Gastroesophageal sphincter (tissue), 4 donors: ENCODE measurements around the gene ERCC6L. TPM values are rescaled to one million over a fixed set of nuclear protein-coding genes. Genes with fewer than 3 reads are reported as not detected.

Source experiments
- ATAC-seq: fragments of 150-250 bp; one replicate; pipeline ENCODE4 v1.9.1; 2016; ENCODE audit warnings: mild to moderate bottlenecking, moderate library complexity
- H3K27ac ChIP-seq, 4 donors: fragments of 200-600 bp; sonication (generic) in 3 of 4; 1 replicate in 3 of 4; 2 replicates in 1 of 4; pipeline ENCODE4 v1.5.1; 2016 to 2019
- H3K27me3 ChIP-seq: fragments of 200-600 bp; sonication (generic); one replicate; pipeline ENCODE4 v1.5.1; 2019
- H3K36me3 ChIP-seq, 2 donors: fragments of 200-600 bp; sonication (generic); one replicate each; pipeline ENCODE4 v1.5.1; 2019; ENCODE audit warnings: control low read depth in 1 of 2
- H3K4me1 ChIP-seq, 3 donors: fragments of 200-600 bp; sonication (generic); 1 replicate in 2 of 3; 2 replicates in 1 of 3; pipeline ENCODE4 v1.5.1; 2016 to 2019; ENCODE audit warnings: control low read depth in 2 of 3
- H3K4me3 ChIP-seq, 2 donors: fragments of 200-600 bp; sonication (generic); one replicate each; pipeline ENCODE4 v1.5.1; 2019; ENCODE audit warnings: mild to moderate bottlenecking in 1 of 2, moderate library complexity in 1 of 2
- H3K9me3 ChIP-seq, 3 donors: fragments of 200-600 bp; sonication (generic); one replicate each; pipeline ENCODE4 v1.5.1; 2017 to 2019; ENCODE audit warnings: control low read depth in 2 of 3
- EP300 ChIP-seq: sonication (generic); formaldehyde crosslinking; IDR thresholded peaks from one replicate; pipeline ENCODE4 v1.6.1; 2017; ENCODE audit warnings: antibody characterized with exemption, mild to moderate bottlenecking
- POLR2A ChIP-seq, 2 donors: fragments of 450-650 bp; IDR thresholded peaks; one replicate each; pipeline ENCODE4 v1.6.1; 2017; ENCODE audit warnings: antibody characterized with exemption in 2 of 2, mild to moderate bottlenecking in 2 of 2, moderate library complexity in 1 of 2
- POLR2AphosphoS5 ChIP-seq: sonication (generic); formaldehyde crosslinking; IDR thresholded peaks from one replicate; pipeline ENCODE4 v1.6.1; 2017; ENCODE audit warnings: antibody characterized with exemption
- WGBS, 2 donors: methylation state at CpG; one replicate each; pipeline ENCODE4 v1.1.5; 2018; ENCODE audit warnings: low coverage in 1 of 2; 5-methylcytosine and 5-hydroxymethylcytosine counted together
- total RNA-seq, 4 donors: library from RNA; depleted of rRNA; stranded (reverse); fragments of >200 nt; gene quantifications; one replicate each; pipeline ENCODE4 v1.1.0, GENCODE V29; 2016
- TF ChIP-seq, protein P1 (sequence below), 4 experiments: fragments of 200-600 bp in 2 of 4; fragments of 450-650 bp in 2 of 4; sonication (generic) in 1 of 4; IDR thresholded peaks; one replicate each; pipeline ENCODE4 v1.5.1; 2017 to 2019; ENCODE audit warnings: antibody characterized with exemption in 4 of 4, mild to moderate bottlenecking in 2 of 4, moderate library complexity in 2 of 4

The ERCC6L gene
- total RNA-seq, 4 donors from 2014 or later, result 0.37 TPM; not detected in 3

DNA sequence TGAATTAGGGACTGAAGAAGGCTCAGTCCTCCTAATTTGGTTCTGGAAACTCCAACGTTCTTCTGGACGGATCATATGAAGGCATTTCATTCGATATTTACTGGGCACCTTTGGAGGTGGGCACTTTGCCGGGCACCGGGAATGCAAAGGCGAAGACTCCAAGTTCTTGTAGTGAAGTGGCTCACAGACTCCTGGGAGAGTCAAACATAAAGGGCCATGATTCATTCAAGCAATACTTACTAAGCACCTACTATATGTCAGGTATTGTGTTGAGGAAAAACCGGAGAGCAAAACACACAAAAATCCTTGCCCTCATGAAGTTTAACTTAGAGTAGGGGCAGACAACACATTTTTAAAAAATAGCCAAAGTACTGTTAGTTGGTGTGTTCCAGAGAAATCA, 17.0 kb upstream of the ERCC6L start:
- WGBS, 2 donors, result 100% methylated on average over 1 of the region's 7 CpGs; no CpG with 5 or more reads in 1 of the 2 donors
- Histone ChIP-seq H3K4me3 (no peak overlapping the region), H3K9me3 (no peaks in the 10 kb centered on the region), H3K36me3 (no peaks in the 10 kb centered on the region), H3K27me3 (no peaks in the 10 kb centered on the region), H3K4me1 (no peaks in the 10 kb centered on the region), H3K27ac (no peak overlapping the region)
- TF ChIP-seq POLR2A (IDR thresholded peaks at IDR 0.05) (no peak), POLR2AphosphoS5 (no peak), EP300 (no peak)
- TF ChIP-seq, protein P1, sequence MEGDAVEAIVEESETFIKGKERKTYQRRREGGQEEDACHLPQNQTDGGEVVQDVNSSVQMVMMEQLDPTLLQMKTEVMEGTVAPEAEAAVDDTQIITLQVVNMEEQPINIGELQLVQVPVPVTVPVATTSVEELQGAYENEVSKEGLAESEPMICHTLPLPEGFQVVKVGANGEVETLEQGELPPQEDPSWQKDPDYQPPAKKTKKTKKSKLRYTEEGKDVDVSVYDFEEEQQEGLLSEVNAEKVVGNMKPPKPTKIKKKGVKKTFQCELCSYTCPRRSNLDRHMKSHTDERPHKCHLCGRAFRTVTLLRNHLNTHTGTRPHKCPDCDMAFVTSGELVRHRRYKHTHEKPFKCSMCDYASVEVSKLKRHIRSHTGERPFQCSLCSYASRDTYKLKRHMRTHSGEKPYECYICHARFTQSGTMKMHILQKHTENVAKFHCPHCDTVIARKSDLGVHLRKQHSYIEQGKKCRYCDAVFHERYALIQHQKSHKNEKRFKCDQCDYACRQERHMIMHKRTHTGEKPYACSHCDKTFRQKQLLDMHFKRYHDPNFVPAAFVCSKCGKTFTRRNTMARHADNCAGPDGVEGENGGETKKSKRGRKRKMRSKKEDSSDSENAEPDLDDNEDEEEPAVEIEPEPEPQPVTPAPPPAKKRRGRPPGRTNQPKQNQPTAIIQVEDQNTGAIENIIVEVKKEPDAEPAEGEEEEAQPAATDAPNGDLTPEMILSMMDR (IDR thresholded peaks at IDR 0.05), result no peak
- ATAC-seq, result no peak

DNA sequence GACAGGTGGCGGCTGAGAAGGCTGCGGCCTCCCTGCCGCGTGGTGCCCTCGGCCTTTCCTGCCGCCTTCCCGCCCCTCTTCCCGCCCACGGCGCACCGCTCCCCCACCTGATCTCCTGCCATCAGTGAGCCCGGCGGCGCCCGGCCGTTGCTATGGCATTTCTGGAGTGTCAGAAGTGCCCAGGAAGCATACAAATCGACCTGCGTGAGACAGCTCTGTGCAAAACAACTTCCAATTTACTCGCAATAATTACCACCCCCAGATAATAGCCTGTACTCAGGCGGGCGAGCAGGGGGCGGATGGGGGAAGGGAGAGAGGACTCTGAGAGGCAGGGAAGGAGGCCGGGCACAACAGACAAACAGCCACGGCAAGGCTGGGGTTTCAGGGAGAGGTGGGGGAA, 16.6 kb upstream of the ERCC6L start:
- Histone ChIP-seq H3K27me3 (no peaks in the 10 kb centered on the region), H3K9me3 (no peaks in the 10 kb centered on the region), H3K36me3 (no peaks in the 10 kb centered on the region), H3K4me3 (no peak overlapping the region), H3K27ac (no peak overlapping the region), H3K4me1 (no peaks in the 10 kb centered on the region)
- no peak for ATAC-seq
- WGBS, 2 donors, result 0 to 40% methylated on average over 1 of the region's 24 CpGs
- TF ChIP-seq POLR2A (IDR thresholded peaks at IDR 0.05) (no peak), POLR2AphosphoS5 (no peak), EP300 (no peak)
- TF ChIP-seq, protein P1 (IDR thresholded peaks at IDR 0.05), result no peak

DNA sequence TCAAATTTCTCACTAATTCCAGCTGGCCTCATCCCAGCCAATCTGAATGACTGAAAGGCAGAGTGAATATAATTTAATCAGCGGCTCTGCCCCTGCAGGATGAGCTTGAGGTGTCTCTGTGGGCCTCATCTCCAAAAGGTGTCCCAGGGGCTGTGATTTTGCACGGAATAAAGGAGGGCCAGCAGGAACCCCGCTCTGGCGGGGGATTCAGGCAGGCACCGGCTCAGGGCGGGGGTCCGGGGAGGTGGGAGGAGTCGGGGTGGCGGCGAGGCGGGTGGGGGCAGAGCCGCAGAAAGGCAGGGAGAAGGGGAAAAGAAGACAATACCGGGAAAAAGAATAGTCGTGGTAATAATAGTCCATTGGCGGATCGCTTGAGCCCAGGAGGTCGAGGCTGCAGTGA, 16.0 kb upstream of the ERCC6L start:
- H3K36me3 ChIP-seq, result no peaks in the 10 kb centered on the region
- no peak overlapping the region for H3K27ac ChIP-seq
- H3K4me1 ChIP-seq, result no peaks in the 10 kb centered on the region
- no peaks in the 10 kb centered on the region for H3K9me3 ChIP-seq
- ATAC-seq, result no peak
- no peak overlapping the region for H3K4me3 ChIP-seq
- no peaks in the 10 kb centered on the region for H3K27me3 ChIP-seq
- WGBS, 2 donors, result 26 to 35% methylated on average over 6 to 9 of the region's 17 CpGs
- TF ChIP-seq POLR2A (IDR thresholded peaks at IDR 0.05) (no peak), EP300 (no peak), POLR2AphosphoS5 (no peak)
- TF ChIP-seq, protein P1 (IDR thresholded peaks at IDR 0.05), result no peak

DNA sequence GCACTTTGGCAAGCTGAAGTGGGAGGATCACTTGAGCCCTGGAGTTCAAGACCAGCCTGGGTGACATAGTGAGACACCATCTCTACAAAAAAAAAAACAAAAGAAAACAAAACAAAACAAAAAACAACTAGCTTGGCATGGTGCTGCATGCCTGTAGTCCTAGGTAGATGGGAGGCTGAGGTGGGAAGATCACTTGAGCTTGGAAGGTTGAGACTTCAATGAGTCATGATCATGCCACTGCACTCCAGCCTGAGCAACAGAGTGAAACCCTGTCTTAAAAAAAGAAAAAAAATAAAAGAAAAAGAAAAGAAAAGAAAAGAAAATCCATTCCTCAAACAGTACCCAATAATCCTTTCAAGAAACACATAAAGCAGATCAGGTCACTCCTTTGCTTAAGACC, 14.9 kb upstream of the ERCC6L start:
- Histone ChIP-seq H3K9me3 (no peaks in the 10 kb centered on the region), H3K36me3 (no peaks in the 10 kb centered on the region), H3K27me3 (no peaks in the 10 kb centered on the region), H3K4me3 (no peak overlapping the region), H3K27ac (no peak overlapping the region), H3K4me1 (no peaks in the 10 kb centered on the region)
- ATAC-seq, result no peak
- TF ChIP-seq POLR2A (IDR thresholded peaks at IDR 0.05) (no peak), EP300 (no peak), POLR2AphosphoS5 (no peak)
- TF ChIP-seq, protein P1 (IDR thresholded peaks at IDR 0.05), result no peak

DNA sequence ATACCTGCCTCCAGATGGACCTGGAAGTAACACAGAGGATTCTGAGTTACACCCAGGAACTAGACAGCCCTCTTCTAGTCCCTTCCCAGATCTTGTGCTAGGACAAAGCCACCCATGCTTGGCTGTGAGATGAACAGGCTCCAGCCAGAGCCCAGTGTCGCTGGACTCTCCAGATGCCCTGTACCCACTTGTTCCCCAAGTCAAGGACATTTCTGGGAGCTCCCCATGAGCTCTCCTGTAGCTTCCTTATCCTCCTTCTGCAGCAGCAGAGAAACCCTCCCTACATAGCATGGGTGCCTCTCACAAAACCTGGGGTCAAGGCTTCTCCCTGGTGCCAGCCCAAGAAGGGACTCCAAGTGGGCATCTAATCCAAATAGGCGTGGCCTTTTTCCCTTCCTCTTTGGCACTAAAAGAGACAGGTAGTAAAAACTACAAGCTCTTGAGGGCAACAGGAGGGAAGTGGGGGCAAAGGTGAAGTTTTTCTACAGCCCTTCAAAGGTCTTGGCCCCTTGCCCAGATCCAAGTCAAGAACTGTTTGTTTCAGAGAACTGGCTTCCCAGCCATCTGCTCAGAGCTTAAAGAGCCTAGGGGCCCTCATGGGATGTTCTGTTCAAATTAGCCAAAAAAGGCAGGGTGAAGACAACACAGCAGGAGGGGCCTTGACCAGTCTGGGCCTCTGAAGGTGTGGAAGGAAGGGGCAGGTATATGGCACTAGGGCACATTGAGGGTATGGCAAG, 8.5 kb upstream of the ERCC6L start:
- Histone ChIP-seq H3K9me3 (no peaks in the 10 kb centered on the region), H3K4me1 (no peaks in the 10 kb centered on the region), H3K27ac (no peak overlapping the region), H3K27me3 (no peaks in the 10 kb centered on the region), H3K4me3 (no peak overlapping the region), H3K36me3 (no peaks in the 10 kb centered on the region)
- no peak for TF ChIP-seq POLR2AphosphoS5
- no peak for TF ChIP-seq EP300
- TF ChIP-seq, protein P1 (IDR thresholded peaks at IDR 0.05), result no peak
- TF ChIP-seq POLR2A (IDR thresholded peaks at IDR 0.05), result no peak
- WGBS, 2 donors, result 61% methylated on average over 2 of the region's 2 CpGs; no CpG with 5 or more reads in 1 of the 2 donors
- no peak for ATAC-seq
